ENCODE measurements around the gene PPM1B.
"Not testable (repeated sequence)": the region's sequence is repeated elsewhere in the genome, so short reads cannot be mapped to it uniquely, and the experiment has no call there.

The PPM1B gene

GRCh38 chr2:44163777-44164176 is 4.9 kb upstream of the PPM1B start:
- no peak for DNase-seq (ENCODE audit: low spot score)

DNA sequence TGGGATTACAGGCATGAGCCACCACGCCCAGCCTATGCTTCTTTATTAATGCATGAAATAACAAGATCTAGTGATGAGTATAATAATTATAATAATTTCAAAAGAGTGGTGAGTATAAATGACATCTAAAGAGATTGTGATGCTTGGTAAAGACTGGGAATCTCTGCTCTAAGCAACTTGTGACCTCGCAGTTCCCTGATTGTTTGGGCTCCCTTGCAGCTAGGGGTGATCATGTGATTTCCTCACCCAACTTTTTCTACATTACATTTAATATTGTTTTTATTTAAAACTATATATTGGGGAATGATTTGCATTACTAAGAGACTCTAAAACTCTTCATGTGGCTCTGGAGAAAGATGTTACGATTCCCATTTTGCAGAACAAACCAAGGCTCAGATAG is 4.1 kb upstream of the PPM1B start:
- no peak for DNase-seq (ENCODE audit: low spot score)

GRCh38 chr2:44166096-44166495 is 2.6 kb upstream of the PPM1B start:
- no peak for DNase-seq (ENCODE audit: low spot score)

- DNase-seq (ENCODE audit: low spot score): no peak
Observed at GRCh38 chr2:44167311-44167907, 1.3 kb upstream of the PPM1B start.

DNA sequence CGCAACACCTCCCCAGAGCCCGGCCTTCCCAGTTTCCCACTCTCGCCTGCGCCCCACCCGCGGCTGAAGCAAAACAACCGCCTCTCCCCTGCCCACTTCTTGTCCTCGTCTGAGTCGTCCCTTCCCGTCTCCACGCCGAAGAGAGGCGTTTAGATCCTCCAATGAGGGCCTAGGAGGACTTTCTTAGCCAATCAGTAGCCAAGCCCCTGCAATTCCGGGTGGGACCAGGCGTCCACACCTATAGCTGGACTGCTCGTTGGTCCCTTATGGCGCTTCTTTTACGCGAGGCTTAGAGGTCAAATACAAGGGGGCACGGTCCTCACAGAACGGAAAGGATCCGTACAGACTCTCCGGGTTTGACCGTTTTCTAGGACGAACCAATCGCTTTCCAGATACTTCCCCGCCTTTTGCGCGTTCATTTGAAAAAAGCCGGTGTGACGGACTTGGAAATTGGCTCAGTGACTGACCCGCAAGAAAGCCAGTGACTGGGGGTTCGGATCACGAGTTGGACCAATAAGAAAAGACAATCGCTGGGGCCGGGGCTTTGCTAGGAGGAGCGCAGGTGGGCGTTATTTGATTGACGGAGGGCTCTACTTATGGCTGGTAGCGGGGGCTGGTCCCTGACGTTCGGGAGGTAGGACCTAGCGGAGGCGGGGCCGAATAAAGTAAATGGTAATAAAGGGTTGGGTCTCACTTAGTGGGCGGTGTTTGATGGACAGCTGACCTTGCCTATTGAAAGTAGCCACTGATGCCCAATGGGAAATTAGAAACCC is 581 bp upstream of the PPM1B start:
- peak; percentile 100 for DNase-seq (ENCODE audit: low spot score)

- peak; percentile 62 for DNase-seq (ENCODE audit: low spot score)
Observed at GRCh38 chr2:44169155-44169898, 652 bp downstream of the PPM1B start.

GRCh38 chr2:44170311-44170717 is 1.6 kb downstream of the PPM1B start:
- peak; percentile 36 for DNase-seq (ENCODE audit: low spot score)

DNA sequence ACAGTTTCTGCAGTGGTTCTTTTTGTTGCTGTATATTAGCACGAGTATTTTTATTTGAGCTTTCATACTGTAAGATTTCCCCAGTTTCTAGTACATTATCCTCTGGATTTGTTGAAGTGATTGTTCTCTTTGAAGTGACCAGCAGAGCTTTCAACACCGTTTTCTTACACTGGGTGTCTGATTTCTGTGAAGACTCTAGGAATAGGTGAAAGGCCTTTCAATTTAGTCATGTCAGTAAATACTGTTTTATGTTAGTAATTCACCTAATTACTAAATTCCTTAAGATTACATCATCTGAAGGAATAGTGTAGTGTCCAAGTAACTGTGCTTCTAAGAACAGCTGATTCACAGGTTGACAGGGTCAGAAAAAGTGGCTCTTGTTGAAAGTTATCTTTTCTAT is 2.3 kb downstream of the PPM1B start:
- peak; percentile 17 for DNase-seq (ENCODE audit: low spot score)

DNA sequence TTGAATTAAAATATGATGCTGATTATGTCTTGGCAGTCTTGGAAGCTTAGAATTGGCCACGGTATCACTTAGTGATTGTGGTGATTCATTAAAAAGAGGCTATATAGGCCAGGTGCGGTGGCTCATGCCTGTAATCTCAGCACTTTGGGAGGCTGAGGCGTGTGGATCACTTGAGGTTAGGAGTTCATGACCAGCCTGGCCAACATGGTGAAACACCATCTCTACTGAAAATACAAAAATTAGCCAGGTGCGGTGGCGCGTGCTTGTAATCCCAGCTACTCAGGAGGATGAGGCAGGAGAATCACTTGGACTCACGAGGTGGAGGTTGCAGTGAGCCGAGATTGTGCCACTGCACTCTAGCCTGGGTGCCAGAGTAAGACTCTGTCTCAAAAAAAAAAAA is 2.8 kb downstream of the PPM1B start:
- DNase-seq (ENCODE audit: low spot score): not testable (repeated sequence)

DNA sequence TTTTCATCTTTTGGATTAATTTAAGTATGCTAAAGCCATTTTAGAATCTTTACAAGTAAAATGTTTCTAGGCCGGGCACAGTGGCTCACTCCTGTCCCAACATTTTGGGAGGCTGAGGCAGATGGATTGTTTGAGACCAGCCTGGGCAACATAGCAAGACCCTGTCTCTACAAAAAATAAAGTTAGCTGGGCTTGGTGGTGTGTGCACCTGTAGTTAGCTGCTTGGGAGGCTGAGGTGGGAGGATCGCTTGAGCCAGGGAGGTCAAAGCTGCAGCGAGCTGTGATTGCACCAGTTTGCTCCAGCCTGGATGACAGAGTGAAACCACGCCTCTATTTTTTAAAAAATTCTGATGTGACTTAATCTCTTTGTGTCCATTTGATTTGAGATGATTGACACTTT is 3.9 kb downstream of the PPM1B start:
- DNase-seq (ENCODE audit: low spot score): no peak

DNA sequence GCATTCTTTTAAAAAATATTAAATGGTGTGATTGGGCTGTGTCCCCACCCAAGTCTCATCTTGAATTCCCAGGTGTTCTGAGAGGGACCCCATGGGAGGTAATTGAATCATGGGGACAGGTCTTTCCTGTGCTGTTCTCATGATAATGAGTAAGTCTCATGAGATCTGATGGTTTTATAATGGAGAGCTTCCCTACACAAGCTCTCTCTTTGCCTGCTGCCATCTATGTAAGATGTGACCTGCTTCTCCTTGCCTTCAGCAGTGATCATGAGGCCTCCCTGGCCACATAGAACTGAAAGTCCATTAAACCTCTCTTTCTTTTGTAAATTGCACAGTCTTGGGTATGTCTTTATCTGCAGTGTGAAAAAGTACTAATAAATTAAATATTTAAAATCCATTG is 10.3 kb downstream of the PPM1B start:
- DNase-seq (ENCODE audit: low spot score): no peak

DNA sequence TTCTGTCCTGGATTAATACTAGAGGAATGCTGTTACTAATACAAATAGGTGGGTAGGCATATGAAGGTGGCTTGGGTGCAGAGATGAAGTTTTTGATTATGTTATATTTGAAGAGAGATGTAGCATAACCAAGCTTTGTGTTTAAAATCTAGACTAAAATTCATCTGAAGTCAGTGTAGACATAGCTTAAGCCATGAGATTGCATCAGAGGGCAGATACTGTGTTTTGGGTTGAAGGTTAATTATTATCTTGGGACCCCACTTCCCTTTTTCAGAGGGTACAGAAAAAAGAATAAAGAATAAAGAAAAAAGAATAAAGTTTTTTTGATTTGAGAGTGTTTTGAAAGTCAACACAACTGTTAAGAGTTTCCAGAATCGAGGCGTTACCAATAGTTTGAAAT is 13.0 kb downstream of the PPM1B start:
- DNase-seq (ENCODE audit: low spot score): no peak

- no peak for DNase-seq (ENCODE audit: low spot score)
Observed at GRCh38 chr2:44184106-44184505, 15.4 kb downstream of the PPM1B start.

GRCh38 chr2:44186810-44187209 is 18.1 kb downstream of the PPM1B start:
- DNase-seq (ENCODE audit: low spot score): no peak

GRCh38 chr2:44187251-44187650 is 18.6 kb downstream of the PPM1B start:
- no peak for DNase-seq (ENCODE audit: low spot score)

- DNase-seq (ENCODE audit: low spot score): no peak
Observed at GRCh38 chr2:44188696-44189095, 20.0 kb downstream of the PPM1B start.

GRCh38 chr2:44189104-44189503 is 20.4 kb downstream of the PPM1B start:
- DNase-seq (ENCODE audit: low spot score): no peak

DNA sequence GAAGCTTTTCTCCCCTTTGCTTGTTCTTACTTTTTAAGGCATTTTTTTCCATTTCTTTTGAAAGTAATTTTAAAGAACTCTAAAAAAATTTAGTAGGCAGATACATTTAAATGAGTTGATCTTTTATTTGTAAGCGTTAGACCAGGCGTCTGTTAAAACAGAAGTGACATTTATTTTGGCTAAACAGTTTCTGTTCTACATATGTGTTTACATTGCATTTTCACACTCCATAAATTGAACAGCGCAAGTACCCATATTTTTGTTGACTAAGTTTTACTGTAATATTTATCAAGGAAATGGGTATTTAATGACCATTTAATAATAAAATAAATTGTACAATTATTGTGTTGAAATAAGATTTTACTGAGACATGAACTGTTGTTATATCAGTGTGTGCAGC is 21.9 kb downstream of the PPM1B start:
- DNase-seq (ENCODE audit: low spot score): no peak

DNA sequence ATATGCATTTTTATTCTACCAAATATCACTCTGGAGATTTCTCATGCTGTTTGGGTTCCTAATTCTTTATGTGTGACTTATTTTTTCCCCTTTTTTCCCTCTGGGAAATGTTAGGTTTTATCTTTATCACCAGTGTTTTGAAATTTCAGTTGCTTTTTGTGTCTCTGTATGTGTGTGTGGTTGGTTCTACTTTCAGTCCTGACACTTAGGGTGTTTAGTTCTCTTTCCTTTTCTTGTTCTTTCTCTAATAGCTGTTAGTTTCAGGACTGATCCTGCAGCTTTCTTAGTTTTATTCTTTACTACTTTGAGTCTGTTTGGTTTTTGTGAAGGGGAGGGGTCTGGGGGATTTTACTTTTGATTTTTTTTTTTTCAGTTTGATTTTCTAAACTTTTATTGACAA is 23.1 kb downstream of the PPM1B start:
- no peak for DNase-seq (ENCODE audit: low spot score)

- DNase-seq (ENCODE audit: low spot score): no peak
Observed at GRCh38 chr2:44192646-44193045, 24.0 kb downstream of the PPM1B start.

DNA sequence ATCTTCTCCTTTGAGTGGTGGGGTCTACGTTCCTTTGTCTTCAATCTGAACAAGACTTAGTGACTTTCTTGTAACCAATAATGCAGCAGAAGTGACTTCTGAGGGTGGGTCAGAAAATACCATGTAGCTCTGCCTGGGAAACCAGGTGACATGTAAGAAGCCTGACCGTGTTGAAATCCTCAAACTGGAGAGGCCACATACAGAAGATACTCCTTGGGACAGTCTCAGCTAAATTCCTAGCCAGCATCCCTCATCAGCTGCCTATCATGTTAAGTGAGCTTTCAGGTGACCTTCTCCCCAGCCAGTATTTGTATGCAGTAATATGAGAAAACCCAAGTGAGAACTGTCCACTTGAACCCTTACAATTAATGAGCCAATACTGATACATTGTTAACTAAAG is 27.0 kb downstream of the PPM1B start:
- no peak for DNase-seq (ENCODE audit: low spot score)

DNA sequence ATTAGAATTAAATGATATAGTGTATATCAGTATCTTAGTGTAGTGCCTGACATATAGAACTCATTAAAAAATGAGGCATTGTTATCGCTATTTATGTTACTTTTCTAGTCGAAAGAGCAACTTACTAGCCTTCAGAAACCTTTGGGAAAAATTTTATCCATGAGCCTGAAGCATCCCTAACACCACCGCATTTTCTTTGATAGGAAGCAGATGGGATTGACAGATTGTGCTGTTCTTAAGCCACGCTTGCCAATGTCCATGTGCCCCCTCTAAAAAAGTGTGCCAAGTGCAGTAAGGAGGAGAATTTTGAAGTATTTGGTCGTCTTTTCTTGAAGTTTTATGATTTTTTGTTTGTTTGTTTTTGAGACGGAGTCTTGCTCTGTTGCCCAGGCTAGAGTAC is 29.1 kb downstream of the PPM1B start:
- no peak for DNase-seq (ENCODE audit: low spot score)

GRCh38 chr2:44200011-44200410 is 31.3 kb downstream of the PPM1B start:
- no peak for DNase-seq (ENCODE audit: low spot score)

Data from SW480 (cell line).